Upper lobe of left lung (tissue), 6 donors: ENCODE data around the gene TASP1. TPM values are rescaled to one million over a fixed set of nuclear protein-coding genes. Genes with fewer than 3 reads are reported as not detected.

Experiments used
- ATAC-seq, 2 donors: fragments of 200-7000 bp; cut with Tn5 transposase; one replicate each; pipeline ENCODE4 v1.9.1; 2022; ENCODE audit warnings: mild to moderate bottlenecking in 2 of 2, moderate library complexity in 2 of 2; ENCODE audit not compliant: low FRiP score in 2 of 2
- DNase-seq, 2 donors: peaks; one replicate each; pipeline ENCODE4 v3.0.0-alpha.2; 2019 to 2020
- H3K27ac ChIP-seq, 4 donors: fragments of 200-600 bp; sonication (generic); one replicate each; pipeline ENCODE4 v1.5.1; 2016 to 2019
- H3K27me3 ChIP-seq, 4 donors: fragments of 200-600 bp; sonication (generic); one replicate each; pipeline ENCODE4 v1.5.1; 2017 to 2019
- H3K36me3 ChIP-seq, 4 donors: fragments of 200-600 bp; sonication (generic); one replicate each; pipeline ENCODE4 v1.5.1; 2016 to 2019
- H3K4me1 ChIP-seq, 4 donors: fragments of 200-600 bp; sonication (generic); one replicate each; pipeline ENCODE4 v1.5.1; 2018 to 2019
- H3K4me3 ChIP-seq, 4 donors: fragments of 200-600 bp; sonication (generic); one replicate each; pipeline ENCODE4 v1.5.1; 2017 to 2019; ENCODE audit warnings: mild to moderate bottlenecking in 2 of 4, moderate library complexity in 1 of 4
- H3K9me3 ChIP-seq, 4 donors: fragments of 200-600 bp; sonication (generic); one replicate each; pipeline ENCODE4 v1.5.1; 2018 to 2019
- CTCF ChIP-seq, 6 experiments: fragments of 450-650 bp in 4 of 6; fragments of 200-600 bp in 2 of 6; sonication (generic) in 2 of 6; IDR thresholded peaks; one replicate each; pipeline ENCODE4 v1.5.1; 2016 to 2019; ENCODE audit warnings: antibody characterized with exemption in 6 of 6
- EP300 ChIP-seq, 4 donors: sonication (generic); formaldehyde crosslinking; IDR thresholded peaks; one replicate each; pipeline ENCODE4 v1.5.1; 2017; ENCODE audit warnings: antibody characterized with exemption in 4 of 4, control low read depth in 2 of 4
- POLR2A ChIP-seq, 4 donors: fragments of 450-650 bp; IDR thresholded peaks; one replicate each; pipeline ENCODE4 v1.5.1; 2016 to 2017; ENCODE audit warnings: antibody characterized with exemption in 4 of 4, mild to moderate bottlenecking in 2 of 4
- POLR2AphosphoS5 ChIP-seq, 2 donors: sonication (generic); formaldehyde crosslinking; IDR thresholded peaks; one replicate each; pipeline ENCODE4 v1.5.1; 2017; ENCODE audit warnings: antibody characterized with exemption in 2 of 2
- WGBS, 2 donors: methylation state at CpG; one replicate each; pipeline ENCODE4 v1.1.5; 2017 to 2018; 5-methylcytosine and 5-hydroxymethylcytosine counted together
- total RNA-seq, 6 donors: library from RNA; depleted of rRNA in 4 of 6; stranded (reverse); fragments of >200 nt in 4 of 6; gene quantifications; one replicate each; pipeline versions ENCODE4 v1.1.0 to v1.2.1, GENCODE V29; 2016 to 2021
- donor health status: DM: no; HTN: no; CAD: no; lungs with moderate emphysema.
- donor health status: DM: no; HTN: yes; CAD: no; lungs with severe emphysema.

Gene TASP1
- 10 to 100 TPM; 12.4 to 21.1 (median 14.0) TPM for total RNA-seq

DNA sequence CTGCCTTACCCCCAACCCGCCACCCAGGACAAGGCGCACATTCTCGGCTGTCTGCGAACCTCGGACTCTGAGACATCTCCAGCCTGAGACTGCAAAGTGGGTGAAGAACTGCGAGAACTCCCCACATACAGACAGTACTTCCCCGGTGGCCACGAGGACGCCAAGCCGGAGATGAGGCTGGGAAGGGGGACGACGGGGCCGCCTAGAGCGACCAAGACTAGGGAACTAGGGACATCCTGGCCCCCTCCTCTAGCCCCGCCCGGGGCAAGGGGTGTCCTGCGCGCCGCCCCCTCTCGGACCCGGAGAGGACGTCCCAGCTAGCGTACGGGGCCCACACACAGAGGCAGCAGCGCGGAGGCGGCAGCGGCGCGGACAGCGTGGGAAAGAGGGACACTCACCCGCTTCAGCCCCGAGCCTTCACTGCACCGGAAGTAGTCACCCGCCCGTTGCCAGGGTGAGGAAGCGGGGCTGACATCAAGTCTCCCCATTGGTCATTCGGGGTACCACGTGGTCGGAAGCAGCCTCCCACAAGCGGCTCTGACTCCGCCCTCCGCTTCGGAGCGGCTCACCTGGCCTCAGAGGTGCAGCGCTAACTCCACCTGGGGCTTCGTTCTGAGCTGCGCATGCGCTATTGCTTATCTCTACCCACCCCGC is at the start of gene TASP1:
TSS of gene TASP1 (minus strand) at position 437 of the 654 bp plus-strand sequence. CDS start 8,854 bp downstream, outside the sequence.
- H3K27ac ChIP-seq = peak within 1 kb of the TSS; percentile 67 to 90 (median 82)
- 0 to 1% methylated on average over 20 to 43 of the region's 50 CpGs for WGBS, 2 donors
- DNase-seq (peak; percentile 94 to 99), ATAC-seq (peak; percentile 99 to 100)
- H3K27me3 ChIP-seq = no peaks in the 10 kb centered on the region
- no peak for TF ChIP-seq EP300 (IDR thresholded peaks at IDR 0.05)
- peak; percentile 57 to 88 for TF ChIP-seq POLR2AphosphoS5 (IDR thresholded peaks at IDR 0.05)
- TF ChIP-seq POLR2A (IDR thresholded peaks at IDR 0.05) = peak in 2 of 4 donors; percentile 54 to 79
- H3K36me3 ChIP-seq = no peaks in the 10 kb centered on the region
- H3K4me1 ChIP-seq = peaks cover 0 to 18% (median 8%) of the 10 kb centered on the region in 4 donors
- H3K4me3 ChIP-seq = peak within 1 kb of the TSS; percentile 57 to 99 (median 88)
- no peaks in the 10 kb centered on the region for H3K9me3 ChIP-seq

DNA sequence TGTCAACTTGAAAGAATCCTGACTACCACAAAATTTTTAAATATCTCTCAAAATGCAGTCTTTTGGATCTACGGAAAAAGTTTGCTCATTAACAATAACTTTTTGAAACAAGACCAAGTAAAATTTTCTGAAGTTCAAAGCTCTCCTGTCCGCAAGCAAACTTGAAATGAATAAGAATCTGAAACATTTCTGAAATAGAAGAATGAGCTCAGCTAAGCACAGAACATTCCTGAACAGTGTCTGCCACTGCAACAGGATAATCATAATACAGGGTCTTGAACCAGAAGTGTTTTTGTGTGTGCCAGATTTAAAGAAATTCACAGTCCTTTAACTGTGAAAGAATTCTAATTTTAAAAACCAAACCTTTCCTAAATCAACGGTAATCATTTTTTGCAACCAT is 49.1 kb upstream of the TASP1 start:
- 70 to 74% methylated on average over 3 of the region's 3 CpGs for WGBS, 2 donors
- Histone ChIP-seq H3K9me3 (no peaks in the 10 kb centered on the region), H3K36me3 (no peaks in the 10 kb centered on the region), H3K4me1 (no peaks in the 10 kb centered on the region), H3K27me3 (no peaks in the 10 kb centered on the region), H3K27ac (no peak overlapping the region), H3K4me3 (no peak overlapping the region)
- TF ChIP-seq POLR2AphosphoS5 (IDR thresholded peaks at IDR 0.05) (no peak), EP300 (IDR thresholded peaks at IDR 0.05) (no peak), POLR2A (IDR thresholded peaks at IDR 0.05) (no peak), CTCF (IDR thresholded peaks at IDR 0.05) (no peak)
- DNase-seq = no peak
- ATAC-seq = no peak

- no peak for TF ChIP-seq EP300 (IDR thresholded peaks at IDR 0.05)
- no peak for TF ChIP-seq CTCF (IDR thresholded peaks at IDR 0.05)
- no peak for TF ChIP-seq POLR2AphosphoS5 (IDR thresholded peaks at IDR 0.05)
- no peak for TF ChIP-seq POLR2A (IDR thresholded peaks at IDR 0.05)
- H3K36me3 ChIP-seq = no peaks in the 10 kb centered on the region
- no peak overlapping the region for H3K27ac ChIP-seq
- DNase-seq = no peak
- H3K9me3 ChIP-seq = no peaks in the 10 kb centered on the region
- WGBS, 2 donors = 81 to 92% methylated on average over 2 of the region's 2 CpGs
- ATAC-seq = no peak
- H3K4me1 ChIP-seq = no peaks in the 10 kb centered on the region
- H3K27me3 ChIP-seq = no peaks in the 10 kb centered on the region
- H3K4me3 ChIP-seq = no peak overlapping the region
Measured at GRCh38 chr20:13685623-13686022, 46.9 kb upstream of the TASP1 start.

- DNase-seq (no peak), ATAC-seq (no peak)
- WGBS, 2 donors = 65 to 68% methylated on average over 5 of the region's 5 CpGs
- TF ChIP-seq CTCF (IDR thresholded peaks at IDR 0.05) = no peak
- no peak for TF ChIP-seq POLR2AphosphoS5 (IDR thresholded peaks at IDR 0.05)
- TF ChIP-seq EP300 (IDR thresholded peaks at IDR 0.05) = no peak
- TF ChIP-seq POLR2A (IDR thresholded peaks at IDR 0.05) = no peak
- H3K27ac ChIP-seq = no peak overlapping the region
- no peaks in the 10 kb centered on the region for H3K36me3 ChIP-seq
- H3K27me3 ChIP-seq = no peaks in the 10 kb centered on the region
- no peak overlapping the region for H3K4me3 ChIP-seq
- no peaks in the 10 kb centered on the region for H3K9me3 ChIP-seq
- no peaks in the 10 kb centered on the region for H3K4me1 ChIP-seq
Measured at GRCh38 chr20:13684566-13685222, 46.0 kb upstream of the TASP1 start.

- no peak overlapping the region for H3K27ac ChIP-seq
- H3K36me3 ChIP-seq = no peaks in the 10 kb centered on the region
- DNase-seq (no peak), ATAC-seq (no peak)
- 28 to 38% methylated on average over 1 of the region's 1 CpG for WGBS, 2 donors
- no peak overlapping the region for H3K4me3 ChIP-seq
- H3K9me3 ChIP-seq = no peaks in the 10 kb centered on the region
- TF ChIP-seq POLR2A (IDR thresholded peaks at IDR 0.05) (no peak), CTCF (IDR thresholded peaks at IDR 0.05) (no peak), EP300 (IDR thresholded peaks at IDR 0.05) (no peak), POLR2AphosphoS5 (IDR thresholded peaks at IDR 0.05) (no peak)
- no peaks in the 10 kb centered on the region for H3K27me3 ChIP-seq
- H3K4me1 ChIP-seq = no peaks in the 10 kb centered on the region
Measured at GRCh38 chr20:13683833-13684232, 45.1 kb upstream of the TASP1 start.
